Stimulated activated CD4-positive, alpha-beta T cell treated with anti-CD3 and anti-CD28 coated beads, TNF-alpha, amount 100 ng/mL, for 24 hours (primary cell): ENCODE measurements around the gene HDAC4.
"Not testable (repeated sequence)": the region's sequence is repeated elsewhere in the genome, so short reads cannot be mapped to it uniquely, and the experiment has no call there.

Experiments used
- DNase-seq, 3 experiments: peaks; one replicate each; pipeline ENCODE4 v3.0.0-alpha.2; 2020; ENCODE audit warnings: low read depth in 3 of 3

Gene HDAC4

DNA sequence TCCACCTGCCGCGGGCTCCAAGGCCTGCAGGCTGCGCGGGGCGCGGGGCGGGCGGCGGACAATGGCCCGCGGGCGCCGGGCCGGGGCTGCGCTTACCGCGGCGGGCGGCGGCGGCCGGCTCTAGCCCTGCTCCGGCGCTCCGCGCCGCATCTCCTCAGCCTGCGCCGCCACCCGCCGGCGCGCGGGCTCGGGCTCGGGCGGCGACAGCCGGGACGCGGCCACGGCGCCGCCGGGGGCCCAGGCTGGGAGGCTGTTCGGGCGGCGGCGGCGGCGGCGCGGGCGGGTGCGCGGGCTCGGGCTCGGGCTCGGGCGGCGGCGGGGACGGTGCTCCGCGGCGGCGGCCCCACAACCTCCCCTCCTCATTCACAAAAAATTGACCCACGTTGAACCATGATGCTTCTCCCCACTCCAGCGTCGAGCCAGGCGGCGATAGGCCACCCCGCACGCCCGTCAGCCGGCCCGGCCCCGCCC is at the start of gene HDAC4:
Gene HDAC4 (minus strand): TSS at position 425 of the 471 bp plus-strand sequence. CDS start 48,321 bp downstream, outside the sequence.
- DNase-seq = no peak

- DNase-seq = not testable (repeated sequence)
Measured at GRCh38 chr2:239449468-239449867, 48.6 kb upstream of the HDAC4 start.

DNA sequence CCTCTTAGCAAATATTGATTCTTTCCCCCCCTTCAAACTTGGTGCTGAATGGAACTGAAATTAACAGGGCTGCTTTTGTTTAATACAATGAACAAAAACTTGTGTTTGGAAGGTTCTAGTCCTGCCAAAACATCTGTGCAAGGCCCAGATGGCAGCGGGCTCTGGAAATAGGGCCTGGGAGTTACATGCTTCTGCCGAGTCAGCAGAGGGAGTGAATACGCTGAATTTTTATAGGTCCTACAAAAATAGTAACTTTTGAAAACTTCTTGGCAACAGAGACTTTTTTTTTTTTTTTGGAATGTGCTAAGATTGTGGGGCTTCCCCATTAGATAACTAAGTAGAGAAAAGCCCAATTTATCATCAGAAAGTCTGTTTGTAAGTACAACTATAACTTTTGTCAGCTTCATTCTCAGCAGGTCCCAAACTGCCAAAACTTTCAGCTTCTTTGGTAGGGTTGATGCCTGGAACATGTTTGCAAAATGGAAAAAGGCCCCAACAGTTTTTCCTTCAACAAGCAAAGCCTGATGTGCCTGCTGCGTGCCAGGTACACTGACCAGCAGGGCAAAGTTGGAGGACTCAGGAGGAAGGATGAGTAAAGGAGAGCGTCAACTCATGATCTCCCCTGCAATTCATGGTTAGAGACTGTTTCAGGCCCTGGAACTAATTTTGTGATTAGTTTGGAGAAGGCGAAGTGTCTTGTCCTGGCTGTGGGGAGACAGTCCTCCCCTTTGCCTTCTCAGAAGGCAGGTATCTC is 45.1 kb upstream of the HDAC4 start:
- DNase-seq = no peak

- no peak for DNase-seq
Measured at GRCh38 chr2:239444626-239445577, 44.1 kb upstream of the HDAC4 start.

- no peak for DNase-seq
Measured at GRCh38 chr2:239443666-239444567, 43.1 kb upstream of the HDAC4 start.

- no peak for DNase-seq
Measured at GRCh38 chr2:239443102-239443620, 42.3 kb upstream of the HDAC4 start.

DNA sequence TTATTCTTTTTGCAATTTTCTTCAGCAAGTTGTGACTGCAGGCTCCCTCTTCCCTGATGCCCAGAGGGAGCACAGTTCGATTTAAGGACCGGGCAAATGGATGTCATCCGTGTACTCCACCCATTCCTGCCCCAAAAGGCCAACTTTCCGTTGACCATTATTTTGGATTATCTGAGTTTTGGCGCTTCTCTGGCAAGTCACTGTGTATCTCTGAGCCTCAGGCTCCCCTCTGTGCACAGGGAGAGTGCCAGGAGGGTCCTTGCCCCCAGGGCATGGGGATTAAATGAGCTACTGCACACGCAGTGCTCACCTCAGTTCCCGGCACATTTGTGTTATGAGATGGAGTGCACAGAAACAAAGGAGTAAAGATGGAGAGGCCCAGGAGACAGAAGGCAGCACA is 41.4 kb upstream of the HDAC4 start:
- no peak for DNase-seq

DNA sequence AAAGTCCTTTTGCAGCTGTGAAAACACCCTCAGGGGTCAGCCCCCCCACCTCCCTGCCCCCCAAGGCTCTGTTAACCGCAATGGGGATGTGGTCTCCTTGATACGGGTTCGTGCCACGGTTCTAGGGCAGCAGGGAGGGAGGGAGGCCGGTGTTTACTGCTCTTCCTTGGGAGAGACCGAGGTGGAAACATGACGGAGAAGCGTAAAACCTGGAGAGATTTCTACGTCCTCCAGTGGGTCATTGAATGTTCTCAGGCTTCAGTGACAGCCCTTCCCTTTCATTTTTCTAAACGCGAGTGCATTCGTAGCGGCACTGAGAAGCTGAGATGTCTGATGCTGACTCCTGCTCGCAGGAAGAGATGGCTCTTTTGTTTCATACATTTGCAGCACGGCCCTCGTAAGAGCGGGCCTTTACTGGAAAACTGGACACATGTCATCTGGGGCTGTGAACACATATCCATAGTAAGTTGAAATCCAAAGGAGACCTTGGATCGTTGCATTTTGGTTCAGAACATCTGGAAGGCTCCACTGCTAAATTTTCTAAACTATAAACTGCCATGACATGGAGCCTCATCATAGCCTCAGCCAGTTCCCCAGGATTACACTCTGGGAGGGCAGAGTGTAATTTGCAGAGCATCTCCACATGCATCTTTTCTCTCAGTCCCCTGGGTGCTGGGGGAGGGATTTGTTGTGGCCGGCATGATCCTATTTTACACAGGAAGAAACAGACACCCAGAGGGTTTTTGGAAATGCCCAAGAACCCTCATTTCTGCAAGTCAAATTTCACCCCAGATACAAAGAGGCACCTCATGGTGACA is 40.6 kb upstream of the HDAC4 start:
- no peak for DNase-seq

GRCh38 chr2:239440511-239440959 is 39.7 kb upstream of the HDAC4 start:
- no peak for DNase-seq

GRCh38 chr2:239439754-239440315 is 39.0 kb upstream of the HDAC4 start:
- DNase-seq = no peak

DNA sequence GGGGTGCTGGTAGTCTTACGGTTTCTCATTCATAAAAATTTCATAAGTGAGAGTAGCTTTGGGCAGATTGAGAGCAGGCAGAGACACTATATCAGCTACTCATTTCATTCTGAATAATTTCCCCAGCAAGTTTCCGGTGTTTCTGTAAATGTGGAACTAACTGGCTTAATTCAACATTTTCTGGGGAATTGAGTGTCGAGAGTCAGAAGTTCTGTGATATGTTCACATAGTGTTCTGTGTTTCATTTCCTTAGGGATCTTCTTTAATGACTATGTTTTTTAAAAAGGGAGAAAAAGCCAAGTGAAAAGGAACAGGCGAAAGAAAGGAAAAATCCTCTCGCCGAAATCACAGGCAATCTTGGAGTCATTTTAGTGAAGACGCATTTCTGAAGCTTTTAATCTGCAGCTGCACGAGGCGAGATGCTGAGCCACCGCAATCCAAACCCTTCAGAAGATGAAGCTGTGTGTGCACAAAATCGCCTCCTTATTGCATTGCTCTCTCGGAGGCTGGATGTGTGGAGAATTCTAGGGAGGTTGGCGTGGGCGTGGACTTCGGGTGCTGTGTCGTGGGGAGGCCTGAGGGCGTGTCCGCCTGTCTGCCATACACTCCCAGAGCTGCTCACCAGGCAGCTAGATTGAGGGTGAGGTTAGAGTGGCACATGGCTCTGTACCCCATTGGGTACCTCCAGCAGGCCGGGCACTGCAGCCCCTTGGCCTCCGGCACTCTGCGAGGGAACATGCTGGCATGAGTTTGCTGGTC is 38.4 kb upstream of the HDAC4 start:
- DNase-seq = no peak

DNA sequence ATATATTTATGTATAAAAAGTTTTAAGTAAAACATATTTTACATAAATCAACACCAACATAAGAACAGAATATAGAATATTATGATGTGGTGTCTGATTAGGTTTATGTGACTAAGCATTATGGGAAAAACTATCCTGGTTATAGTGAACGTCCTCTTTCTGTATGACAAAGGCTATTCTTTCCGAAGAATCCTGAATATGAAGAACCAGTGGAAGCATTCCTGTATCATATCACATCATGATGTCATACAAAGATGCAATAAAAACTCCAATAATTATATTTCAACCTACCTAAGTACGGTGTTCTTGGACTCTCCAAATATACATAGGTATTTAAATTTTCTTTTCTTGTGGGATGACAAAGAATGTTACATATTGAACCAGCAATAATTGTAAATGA is 37.5 kb upstream of the HDAC4 start:
- DNase-seq = no peak

- no peak for DNase-seq
Measured at GRCh38 chr2:239436669-239437335, 36.0 kb upstream of the HDAC4 start.

DNA sequence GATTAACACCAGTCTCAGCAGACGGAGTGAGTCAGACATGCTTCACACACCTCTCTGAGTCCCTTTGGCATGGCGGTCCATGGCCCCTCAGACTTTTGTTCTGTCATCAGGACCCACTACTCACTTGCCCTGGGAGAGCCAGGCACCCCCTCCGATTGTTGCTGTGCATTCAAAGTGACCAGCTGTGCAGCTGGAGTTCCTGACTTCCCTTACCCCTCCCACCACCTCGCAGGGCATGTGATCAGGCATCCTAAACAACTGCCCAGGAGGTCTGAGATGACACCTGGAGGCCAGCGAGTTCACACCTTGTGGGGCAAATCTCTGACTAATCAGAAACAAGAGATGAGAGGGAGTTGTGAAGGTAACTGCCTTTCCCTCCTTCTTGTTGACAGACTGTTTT is 35.3 kb upstream of the HDAC4 start:
- no peak for DNase-seq

DNA sequence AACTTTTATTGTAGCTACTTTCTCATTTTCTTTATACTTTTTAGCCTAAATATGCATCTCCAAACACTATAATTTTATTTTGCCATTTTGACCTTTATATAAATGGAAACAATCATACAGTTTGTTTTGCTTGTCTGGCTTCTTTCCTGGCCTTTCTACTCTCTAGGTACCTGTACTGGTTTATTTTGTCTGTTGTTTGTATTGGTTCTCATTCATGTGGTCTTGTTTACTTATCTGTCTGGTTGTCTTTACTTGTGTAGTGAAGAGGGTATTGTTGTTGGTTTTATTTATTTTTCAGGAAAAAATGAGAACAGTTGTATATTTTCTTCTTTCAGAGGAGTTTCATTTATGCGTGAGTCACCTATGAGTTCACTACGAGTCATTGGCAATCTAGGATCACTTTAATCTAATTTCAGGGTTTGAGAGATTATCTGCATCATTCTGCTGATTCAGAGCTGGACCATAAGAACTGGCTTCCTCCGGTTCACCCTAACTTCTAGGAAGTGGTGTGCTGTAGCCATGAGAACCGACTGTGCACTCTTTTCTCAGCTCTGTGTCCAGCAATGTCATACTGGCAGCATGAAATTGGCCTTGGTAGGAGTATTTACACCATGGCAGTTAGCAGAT is 33.1 kb upstream of the HDAC4 start:
- no peak for DNase-seq

DNA sequence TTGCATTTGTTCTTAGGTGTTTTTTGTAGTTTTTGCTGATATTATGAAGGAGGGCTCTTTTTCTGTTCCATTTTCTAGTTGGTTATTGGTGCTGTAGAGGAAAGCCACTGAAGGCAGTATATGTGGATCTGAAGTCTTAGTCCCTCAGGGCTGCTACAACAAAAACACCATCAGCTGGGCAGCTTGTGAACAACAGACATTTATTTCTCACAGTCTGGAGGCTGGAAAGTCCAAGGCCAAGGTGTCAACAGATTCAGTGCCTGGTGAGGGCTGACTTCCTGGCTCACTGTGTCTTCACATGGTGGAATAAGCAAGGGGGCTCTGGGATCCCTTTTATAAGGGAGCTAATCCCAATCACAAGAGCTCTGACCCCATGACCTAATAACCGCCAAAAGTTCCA is 31.4 kb upstream of the HDAC4 start:
- DNase-seq = no peak

DNA sequence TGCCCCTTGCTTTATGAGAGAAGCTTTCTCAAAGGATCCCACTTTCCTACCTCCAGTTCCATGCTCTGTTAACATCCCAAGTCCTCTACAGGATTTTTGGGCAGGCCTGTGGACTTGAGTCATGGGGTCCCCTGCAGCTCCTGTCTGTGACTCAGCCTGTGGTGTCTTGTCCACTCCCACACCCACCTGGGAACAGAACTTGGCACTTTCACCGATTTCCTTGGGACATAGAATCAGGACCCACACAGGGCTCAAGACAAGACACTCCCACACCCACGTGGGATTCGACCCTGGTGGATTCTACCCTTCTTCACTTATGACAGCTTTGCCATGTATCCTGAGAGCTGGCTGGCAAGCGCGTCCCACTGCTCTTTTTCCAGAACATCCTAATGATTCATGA is 30.7 kb upstream of the HDAC4 start:
- no peak for DNase-seq
